ENCODE measurements around the gene POU2F3. TPM values are rescaled to one million over a fixed set of nuclear protein-coding genes. Genes with fewer than 3 reads are reported as not detected.

POU2F3 gene
- total and polyA plus RNA-seq, 11 donors: 0.15 TPM; not detected in 10

GRCh38 chr11:120212926-120213325 is 27.0 kb upstream of the POU2F3 start:
- H3K4me3 ChIP-seq: peak overlapping the region in 11 of 12 donors; percentile 54 to 94 (median 74)
- intact Hi-C loops (cut with DNase I): loop anchor here in 3 of 10 donors (2.0 to 5.0 kb wide), 3 partner anchors 28 to 41 kb away; no protein-coding TSS in a partner anchor
- H3K36me3 ChIP-seq: peaks cover 0 to 19% (median 0%) of the 10 kb centered on the region in 9 donors
- DNase-seq (peak in 1 of 5 donors; percentile 23), ATAC-seq (no peak)
- no peak for TF ChIP-seq POLR2A (IDR thresholded peaks at IDR 0.05)
- TF ChIP-seq CTCF (IDR thresholded peaks at IDR 0.05): no peak
- peak overlapping the region in 8 of 12 donors; percentile 20 to 87 (median 78) for H3K27ac ChIP-seq
- H3K27me3 ChIP-seq: no peaks in the 10 kb centered on the region
- 66 to 85% (median 83%) methylated on average over 2 of the region's 2 CpGs for WGBS, 4 donors
- no peaks in the 10 kb centered on the region for H3K9me3 ChIP-seq
- peaks cover 0 to 80% (median 44%) of the 10 kb centered on the region in 12 donors for H3K4me1 ChIP-seq

DNA sequence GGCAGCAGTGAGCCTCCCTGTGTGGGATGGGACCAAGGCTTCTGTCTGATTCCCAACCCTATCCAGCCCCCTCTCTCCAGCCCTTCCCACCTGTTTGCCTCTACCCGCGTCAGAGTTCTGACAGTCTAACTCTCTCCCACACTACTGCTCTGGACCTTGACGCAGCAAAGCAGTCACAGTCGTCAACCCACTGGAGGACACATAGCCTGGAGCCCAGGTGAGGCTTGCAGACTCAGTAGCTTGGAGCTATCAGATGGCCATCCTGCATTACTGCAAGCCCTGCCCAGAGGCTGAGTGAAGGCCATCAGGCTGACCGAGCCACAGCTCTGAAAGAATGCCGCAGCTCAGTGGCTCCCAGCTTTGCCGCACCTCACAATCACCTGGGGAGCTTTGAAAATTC is 25.4 kb upstream of the POU2F3 start:
- Histone ChIP-seq H3K4me1 (peaks cover 0 to 78% (median 39%) of the 10 kb centered on the region in 12 donors), H3K27me3 (no peaks in the 10 kb centered on the region), H3K36me3 (peaks cover 0 to 19% (median 0%) of the 10 kb centered on the region in 9 donors), H3K9me3 (no peaks in the 10 kb centered on the region), H3K27ac (peak overlapping the region in 5 of 12 donors; percentile 5 to 64 (median 53)), H3K4me3 (peak overlapping the region in 3 of 12 donors; percentile 1 to 89 (median 85))
- no peak for TF ChIP-seq POLR2A (IDR thresholded peaks at IDR 0.05)
- TF ChIP-seq CTCF (IDR thresholded peaks at IDR 0.05): no peak
- ATAC-seq (no peak), DNase-seq (peak in 1 of 5 donors; percentile 40)
- intact Hi-C loops (cut with DNase I): loop anchor here in 2 of 10 donors (5.0 kb wide), 2 partner anchors 37 to 42 kb away; no protein-coding TSS in a partner anchor
- 87 to 90% (median 89%) methylated on average over 7 of the region's 7 CpGs for WGBS, 4 donors

GRCh38 chr11:120215634-120216033 is 24.3 kb upstream of the POU2F3 start:
- peak overlapping the region in 3 of 12 donors; percentile 1 to 21 (median 5) for H3K4me3 ChIP-seq
- peaks cover 0 to 79% (median 37%) of the 10 kb centered on the region in 12 donors for H3K4me1 ChIP-seq
- ATAC-seq (peak in 3 of 4 donors; percentile 29 to 41 (median 35)), DNase-seq (peak; percentile 41 to 73 (median 62))
- peak overlapping the region in 10 of 12 donors; percentile 28 to 64 (median 50) for H3K27ac ChIP-seq
- no peak for TF ChIP-seq CTCF (IDR thresholded peaks at IDR 0.05)
- no peak for TF ChIP-seq POLR2A (IDR thresholded peaks at IDR 0.05)
- WGBS, 4 donors: 61 to 74% (median 71%) methylated on average over 5 of the region's 5 CpGs
- no peaks in the 10 kb centered on the region for H3K9me3 ChIP-seq
- H3K27me3 ChIP-seq: no peaks in the 10 kb centered on the region
- peaks cover 0 to 23% (median 0%) of the 10 kb centered on the region in 9 donors for H3K36me3 ChIP-seq
- intact Hi-C loops (cut with DNase I): loop anchor here in 2 of 10 donors (5.0 kb wide), 1 partner anchor 33 kb away; no protein-coding TSS in a partner anchor

DNA sequence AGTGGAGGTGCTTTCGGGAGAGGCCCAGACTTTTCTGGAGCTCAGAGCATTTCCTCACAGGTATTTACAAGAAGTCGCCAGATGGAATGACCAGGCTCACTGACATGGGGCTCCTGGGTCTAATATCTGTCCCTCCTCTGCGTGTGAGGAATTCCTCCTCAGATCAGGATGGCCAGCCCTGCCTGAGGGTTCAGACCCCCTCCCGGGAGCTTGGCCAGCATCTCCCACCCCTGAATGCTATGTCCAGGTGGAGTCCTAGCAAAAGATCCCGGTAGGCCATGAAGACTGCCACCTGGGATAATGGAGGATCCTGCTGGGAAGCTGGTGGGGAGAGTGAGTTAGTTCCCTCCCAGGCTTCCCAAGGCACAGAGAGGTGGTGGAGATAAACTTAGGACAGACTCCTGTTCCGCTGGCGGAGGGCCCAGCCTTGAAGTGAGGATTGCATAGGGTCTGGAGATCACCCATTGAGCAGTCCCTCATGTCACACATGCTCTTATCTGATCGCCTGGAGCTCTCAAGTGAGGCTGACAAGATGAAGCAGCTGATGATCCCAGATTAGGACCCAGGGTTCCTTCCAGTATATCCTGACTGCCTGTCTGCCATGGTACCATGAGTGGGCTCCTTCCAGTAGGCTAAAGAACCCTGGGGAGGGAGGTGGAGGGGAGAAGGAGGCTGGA is 23.4 kb upstream of the POU2F3 start:
- peak overlapping the region in 8 of 12 donors; percentile 28 to 73 (median 50) for H3K27ac ChIP-seq
- WGBS, 4 donors: 80 to 85% (median 82%) methylated on average over 5 to 8 of the region's 8 CpGs
- peaks cover 0 to 25% (median 0%) of the 10 kb centered on the region in 9 donors for H3K36me3 ChIP-seq
- H3K4me1 ChIP-seq: peaks cover 0 to 87% (median 43%) of the 10 kb centered on the region in 12 donors
- intact Hi-C loops (cut with DNase I): loop anchor here in 2 of 10 donors (5.0 kb wide), 1 partner anchor 34 kb away; no protein-coding TSS in a partner anchor
- no peak overlapping the region for H3K4me3 ChIP-seq
- H3K27me3 ChIP-seq: no peaks in the 10 kb centered on the region
- no peaks in the 10 kb centered on the region for H3K9me3 ChIP-seq
- DNase-seq (peak in 1 of 5 donors; percentile 20), ATAC-seq (no peak)
- TF ChIP-seq POLR2A (IDR thresholded peaks at IDR 0.05): no peak
- no peak for TF ChIP-seq CTCF (IDR thresholded peaks at IDR 0.05)

All from heart left ventricle (tissue), 16 donors.